Neural progenitor cell (in vitro differentiated cells): Measurements from ENCODE around the gene TBC1D14. TPM values are rescaled to one million over a fixed set of nuclear protein-coding genes. Genes with fewer than 3 reads are reported as not detected.
A peak's percentile ranks its signal among the peaks of the same experiment; 100 is the strongest.

Experiments used
- DNase-seq: peaks from one replicate; pipeline ENCODE4 v3.0.0-alpha.2; 2016; ENCODE audit warnings: low spot score
- H2AFZ ChIP-seq: fragments of 200-600 bp; sonication (generic); replicated peaks from 2 replicates; pipeline ENCODE4 v1.6.1; 2016; ENCODE audit warnings: antibody characterized with exemption
- H3F3A ChIP-seq: fragments of 200-600 bp; sonication (generic); 2 replicates; pipeline ENCODE4 v1.6.1; 2016; ENCODE audit warnings: antibody characterized with exemption, low read depth
- H3K27ac ChIP-seq: fragments of 200-600 bp; sonication (generic); 2 replicates; pipeline ENCODE4 v1.5.1; 2016; ENCODE audit warnings: mild to moderate bottlenecking
- H3K27me3 ChIP-seq: fragments of 200-600 bp; sonication (generic); 2 replicates; pipeline ENCODE4 v1.6.1; 2016; ENCODE audit warnings: mild to moderate bottlenecking, moderate library complexity
- H3K36me3 ChIP-seq: fragments of 200-600 bp; sonication (generic); 2 replicates; pipeline ENCODE4 v1.5.1; 2016
- H3K4me1 ChIP-seq: fragments of 200-600 bp; sonication (generic); 2 replicates; pipeline ENCODE4 v1.6.1; 2016; ENCODE audit warnings: mixed run types
- H3K4me2 ChIP-seq: fragments of 200-600 bp; sonication (generic); 2 replicates; pipeline ENCODE4 v1.6.1; 2016
- H3K4me3 ChIP-seq: fragments of 200-600 bp; sonication (generic); 2 replicates; pipeline ENCODE4 v1.5.1; 2016
- H3K79me2 ChIP-seq: fragments of 200-600 bp; sonication (generic); 2 replicates; pipeline ENCODE4 v1.6.1; 2016; ENCODE audit warnings: low read depth
- H3K9ac ChIP-seq: fragments of 200-600 bp; sonication (generic); 2 replicates; pipeline ENCODE4 v1.6.1; 2016
- H3K9me3 ChIP-seq: fragments of 200-600 bp; sonication (generic); 2 replicates; pipeline ENCODE4 v1.5.1; 2016; ENCODE audit warnings: low read depth
- H4K20me1 ChIP-seq: fragments of 200-600 bp; sonication (generic); 2 replicates; pipeline ENCODE4 v1.6.1; 2016; ENCODE audit warnings: low read depth
- H3K27ac Mint-ChIP-seq: 3 replicates; pipeline ENCODE4 v1.8.0; 2021; ENCODE audit warnings: mixed read lengths
- H3K27me3 Mint-ChIP-seq: 2 replicates; pipeline ENCODE4 v1.8.0; 2022; ENCODE audit warnings: low read depth, mild to moderate bottlenecking, inconsistent platforms, moderate library complexity, mixed read lengths; ENCODE audit not compliant: insufficient read depth
- H3K36me3 Mint-ChIP-seq: 3 replicates; pipeline ENCODE4 v1.8.0; 2021; ENCODE audit warnings: mixed read lengths
- H3K4me1 Mint-ChIP-seq: 3 replicates; pipeline ENCODE4 v1.8.0; 2021; ENCODE audit warnings: mixed read lengths
- H3K4me3 Mint-ChIP-seq: 3 replicates; pipeline ENCODE4 v1.8.0; 2021; ENCODE audit warnings: mild to moderate bottlenecking, moderate library complexity, mixed read lengths
- H3K9me3 Mint-ChIP-seq: 3 replicates; pipeline ENCODE4 v1.8.0; 2020; ENCODE audit warnings: mixed read lengths
- EZH2 ChIP-seq: fragments of 200-600 bp; sonication (generic); IDR thresholded peaks from 2 replicates; pipeline ENCODE4 v1.6.1; 2017; ENCODE audit warnings: antibody characterized with exemption, mild to moderate bottlenecking, moderate library complexity
- EZH2phosphoT487 ChIP-seq: fragments of 200-600 bp; sonication (generic); IDR thresholded peaks from 2 replicates; pipeline ENCODE4 v1.6.1; 2017; ENCODE audit warnings: antibody characterized with exemption
- total RNA-seq: library from RNA; depleted of rRNA; stranded (reverse); fragments of >200 nt; gene quantifications from 2 replicates; pipeline ENCODE4 v1.2.3, GENCODE V29; 2015; ENCODE audit warnings: low replicate concordance
- TF ChIP-seq, protein P1 (sequence below): fragments of 200-600 bp; sonication (generic); IDR thresholded peaks from 2 replicates; pipeline ENCODE4 v1.5.1; 2017; ENCODE audit warnings: antibody characterized with exemption, mild to moderate bottlenecking

Gene TBC1D14
- total RNA-seq, 1 donor from 2014 or later: 47.9 TPM

DNA sequence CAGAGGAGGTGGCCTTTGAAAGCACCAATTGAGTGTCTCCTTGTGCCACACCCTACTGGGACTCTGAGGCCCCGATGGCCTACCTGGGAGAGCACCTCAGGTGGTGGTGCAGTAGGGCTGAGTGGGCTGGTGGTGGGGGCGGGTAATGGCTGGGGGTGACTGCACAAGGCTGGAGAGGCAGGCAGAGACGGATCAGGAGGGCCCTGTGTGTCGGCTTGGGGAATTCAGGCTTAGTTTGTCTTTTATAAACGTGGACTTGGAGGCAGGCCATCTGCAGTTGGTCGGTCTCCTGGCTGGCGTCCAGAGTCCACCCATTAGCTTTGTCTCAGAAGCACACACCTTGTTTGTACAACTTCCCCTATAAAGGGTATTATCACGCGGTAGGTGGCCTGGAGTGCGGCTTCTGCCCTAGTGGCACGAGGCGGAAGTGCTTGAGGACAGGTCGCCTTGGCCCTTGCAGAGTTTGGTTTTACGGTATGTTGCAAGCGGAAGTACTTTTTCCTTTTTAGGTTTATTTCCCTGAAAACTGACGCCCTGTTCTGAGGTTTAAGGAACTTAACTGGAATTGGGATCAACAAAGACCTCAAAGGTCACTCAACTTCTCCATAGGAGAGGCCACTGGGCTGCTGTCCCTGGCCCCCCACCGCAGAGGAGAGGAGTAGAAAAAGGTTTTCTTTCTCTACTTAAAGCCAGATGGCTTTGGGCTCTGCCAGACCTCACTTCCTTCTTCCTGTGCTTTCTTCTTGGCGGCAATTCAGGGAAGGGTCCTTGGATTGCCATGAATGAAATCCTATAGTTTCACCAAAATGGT lies 8.0 kb downstream of the TBC1D14 start:
- Histone ChIP-seq H3K79me2 (peaks cover 96% of the 10 kb centered on the region), H3K36me3 (no peaks in the 10 kb centered on the region), H3K9ac (no peak overlapping the region), H4K20me1 (peaks cover 95% of the 10 kb centered on the region), H3F3A (peaks cover 34% of the 10 kb centered on the region), H3K4me2 (peak overlapping the region; percentile 16), H2AFZ (no peak overlapping the region), H3K27me3 (no peaks in the 10 kb centered on the region), H3K4me3 (no peak overlapping the region), H3K27ac (peak overlapping the region; percentile 12), H3K4me1 (peaks cover 40% of the 10 kb centered on the region), H3K9me3 (no peaks in the 10 kb centered on the region)
- peaks cover 45% of the 10 kb centered on the region for H3K4me1 Mint-ChIP-seq
- DNase-seq: peak; percentile 62
- H3K36me3 Mint-ChIP-seq: peaks cover 3% of the 10 kb centered on the region
- H3K4me3 Mint-ChIP-seq: no peak overlapping the region
- TF ChIP-seq, protein P1, sequence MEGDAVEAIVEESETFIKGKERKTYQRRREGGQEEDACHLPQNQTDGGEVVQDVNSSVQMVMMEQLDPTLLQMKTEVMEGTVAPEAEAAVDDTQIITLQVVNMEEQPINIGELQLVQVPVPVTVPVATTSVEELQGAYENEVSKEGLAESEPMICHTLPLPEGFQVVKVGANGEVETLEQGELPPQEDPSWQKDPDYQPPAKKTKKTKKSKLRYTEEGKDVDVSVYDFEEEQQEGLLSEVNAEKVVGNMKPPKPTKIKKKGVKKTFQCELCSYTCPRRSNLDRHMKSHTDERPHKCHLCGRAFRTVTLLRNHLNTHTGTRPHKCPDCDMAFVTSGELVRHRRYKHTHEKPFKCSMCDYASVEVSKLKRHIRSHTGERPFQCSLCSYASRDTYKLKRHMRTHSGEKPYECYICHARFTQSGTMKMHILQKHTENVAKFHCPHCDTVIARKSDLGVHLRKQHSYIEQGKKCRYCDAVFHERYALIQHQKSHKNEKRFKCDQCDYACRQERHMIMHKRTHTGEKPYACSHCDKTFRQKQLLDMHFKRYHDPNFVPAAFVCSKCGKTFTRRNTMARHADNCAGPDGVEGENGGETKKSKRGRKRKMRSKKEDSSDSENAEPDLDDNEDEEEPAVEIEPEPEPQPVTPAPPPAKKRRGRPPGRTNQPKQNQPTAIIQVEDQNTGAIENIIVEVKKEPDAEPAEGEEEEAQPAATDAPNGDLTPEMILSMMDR: peak; percentile 63
- TF ChIP-seq EZH2phosphoT487: no peak
- peaks cover 7% of the 10 kb centered on the region for H3K27me3 Mint-ChIP-seq
- no peaks in the 10 kb centered on the region for H3K9me3 Mint-ChIP-seq
- H3K27ac Mint-ChIP-seq: no peak overlapping the region

DNA sequence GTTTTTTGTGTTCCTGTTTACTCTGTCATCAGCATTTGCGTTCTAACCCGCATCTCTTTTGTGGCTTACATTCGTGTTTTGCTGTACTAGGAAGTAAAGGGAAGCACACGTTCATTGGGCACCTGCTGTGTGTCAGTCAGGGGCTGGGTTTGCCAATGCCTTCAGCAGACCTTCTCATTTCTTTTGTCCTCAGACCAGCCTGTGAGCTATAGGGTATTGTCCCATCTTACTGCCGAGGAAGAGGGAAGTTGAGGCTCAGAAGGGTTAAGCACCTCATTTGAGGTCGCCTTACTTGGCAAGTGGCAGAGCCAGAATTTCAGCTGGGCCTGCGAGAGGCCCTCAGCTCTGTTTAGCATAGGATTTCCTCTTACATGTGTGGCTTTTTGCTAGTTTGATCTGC lies 8.7 kb downstream of the TBC1D14 start:
- Histone ChIP-seq H2AFZ (no peak overlapping the region), H3K4me2 (peak overlapping the region; percentile 16), H4K20me1 (peaks cover 94% of the 10 kb centered on the region), H3K9ac (no peak overlapping the region), H3K4me3 (no peak overlapping the region), H3K4me1 (peaks cover 40% of the 10 kb centered on the region), H3K27ac (no peak overlapping the region), H3F3A (peaks cover 34% of the 10 kb centered on the region), H3K27me3 (no peaks in the 10 kb centered on the region), H3K9me3 (no peaks in the 10 kb centered on the region), H3K36me3 (no peaks in the 10 kb centered on the region), H3K79me2 (peaks cover 96% of the 10 kb centered on the region)
- peaks cover 43% of the 10 kb centered on the region for H3K4me1 Mint-ChIP-seq
- DNase-seq: no peak
- H3K4me3 Mint-ChIP-seq: no peak overlapping the region
- TF ChIP-seq, protein P1: no peak
- TF ChIP-seq EZH2phosphoT487: no peak
- no peaks in the 10 kb centered on the region for H3K9me3 Mint-ChIP-seq
- H3K27me3 Mint-ChIP-seq: peaks cover 7% of the 10 kb centered on the region
- H3K27ac Mint-ChIP-seq: no peak overlapping the region
- peaks cover 6% of the 10 kb centered on the region for H3K36me3 Mint-ChIP-seq

DNA sequence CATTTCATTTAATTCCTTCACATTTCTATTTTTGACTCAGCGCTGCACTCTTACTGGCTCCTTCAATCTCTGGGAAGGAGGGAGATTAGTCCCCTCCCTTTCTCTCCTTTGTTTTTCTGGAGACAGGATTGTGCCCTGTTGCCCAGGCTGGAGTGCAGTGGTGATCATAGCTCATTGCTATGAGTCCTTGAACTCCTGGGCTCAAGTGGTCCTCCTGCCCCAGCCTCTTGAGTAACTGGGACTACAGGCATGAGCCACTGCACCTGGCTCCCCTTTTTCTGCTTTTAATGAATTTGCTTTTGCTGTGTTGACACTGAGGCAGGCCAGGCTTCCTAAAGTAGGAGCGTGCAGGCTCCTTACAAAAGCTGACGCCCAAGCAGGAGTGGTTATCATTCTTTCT lies 10.5 kb downstream of the TBC1D14 start:
- Histone ChIP-seq H3K79me2 (peaks cover 85% of the 10 kb centered on the region), H3K27me3 (no peaks in the 10 kb centered on the region), H3K4me3 (no peak overlapping the region), H2AFZ (no peak overlapping the region), H3K27ac (peak overlapping the region; percentile 40), H4K20me1 (peaks cover 89% of the 10 kb centered on the region), H3K4me2 (no peak overlapping the region), H3K36me3 (no peaks in the 10 kb centered on the region), H3K9me3 (no peaks in the 10 kb centered on the region), H3K4me1 (peaks cover 40% of the 10 kb centered on the region), H3K9ac (no peak overlapping the region), H3F3A (peaks cover 34% of the 10 kb centered on the region)
- no peak for DNase-seq
- Mint-ChIP-seq H3K27ac (no peak overlapping the region), H3K36me3 (peaks cover 21% of the 10 kb centered on the region), H3K9me3 (no peaks in the 10 kb centered on the region), H3K27me3 (peaks cover 5% of the 10 kb centered on the region), H3K4me3 (no peak overlapping the region), H3K4me1 (peaks cover 43% of the 10 kb centered on the region)
- TF ChIP-seq, protein P1: no peak
- no peak for TF ChIP-seq EZH2
- no peak for TF ChIP-seq EZH2phosphoT487
